CD4-positive, CD25-positive, alpha-beta regulatory T cell (primary cell): Measurements from ENCODE around the gene RGS12. TPM values are rescaled to one million over a fixed set of nuclear protein-coding genes. Genes with fewer than 3 reads are reported as not detected.
"Not testable (repeated sequence)": the region's sequence is repeated elsewhere in the genome, so short reads cannot be mapped to it uniquely, and the experiment has no call there.

ENCODE experiments used
- ATAC-seq, 2 donors: fragments of 150-1000 bp; cut with Tn5 transposase; one replicate each; pipeline ENCODE4 v1.10.0; 2021; ENCODE audit warnings: low read depth in 2 of 2, moderate number of reproducible peaks in 2 of 2, moderate library complexity in 1 of 2
- DNase-seq, 3 donors: peaks; one replicate each; pipeline versions ENCODE4 v3.0.0 to v3.0.0-alpha.2; 2012 to 2022; ENCODE audit warnings: mixed read lengths in 1 of 3
- H3K27ac ChIP-seq: one replicate; pipeline ENCODE4 v1.7.0; 2013; ENCODE audit warnings: mild to moderate bottlenecking, low read length; ENCODE audit not compliant: insufficient read depth, poor library complexity, severe bottlenecking
- H3K27me3 ChIP-seq: one replicate; pipeline ENCODE4 v1.7.0; 2013; ENCODE audit warnings: low read length; ENCODE audit not compliant: control insufficient read depth, insufficient read depth
- H3K36me3 ChIP-seq: one replicate; pipeline ENCODE4 v1.7.0; 2013; ENCODE audit warnings: mild to moderate bottlenecking, low read length, moderate library complexity; ENCODE audit not compliant: control insufficient read depth, insufficient read depth
- H3K4me1 ChIP-seq: 2 replicates; pipeline ENCODE4 v1.7.0; 2013; ENCODE audit warnings: mild to moderate bottlenecking, low read length; ENCODE audit not compliant: insufficient read depth, control insufficient read depth, poor library complexity, severe bottlenecking
- H3K4me3 ChIP-seq: one replicate; pipeline ENCODE4 v1.7.0; 2013; ENCODE audit warnings: low read depth, mild to moderate bottlenecking, low read length, moderate library complexity
- H3K9me3 ChIP-seq, 2 experiments: 1 replicate in 1 of 2; 2 replicates in 1 of 2; pipeline ENCODE4 v1.7.0; 2013; ENCODE audit warnings: low read length in 2 of 2, mild to moderate bottlenecking in 1 of 2, moderate library complexity in 1 of 2; ENCODE audit not compliant: control insufficient read depth in 2 of 2
- H3K27ac Mint-ChIP-seq, 3 donors: one replicate each; pipeline ENCODE4 v1.8.0; 2020 to 2022; ENCODE audit warnings: mild to moderate bottlenecking in 3 of 3, mixed read lengths in 3 of 3, moderate library complexity in 2 of 3
- H3K27me3 Mint-ChIP-seq: one replicate; pipeline ENCODE4 v1.8.0; 2022; ENCODE audit warnings: mild to moderate bottlenecking, mixed read lengths
- H3K36me3 Mint-ChIP-seq: one replicate; pipeline ENCODE4 v1.8.0; 2020; ENCODE audit warnings: mixed read lengths
- H3K4me1 Mint-ChIP-seq, 4 donors: one replicate each; pipeline ENCODE4 v1.8.0; 2020 to 2022; ENCODE audit warnings: mixed read lengths in 4 of 4, mild to moderate bottlenecking in 1 of 4
- H3K4me3 Mint-ChIP-seq, 4 donors: one replicate each; pipeline ENCODE4 v1.8.0; 2020 to 2022; ENCODE audit warnings: mild to moderate bottlenecking in 4 of 4, mixed read lengths in 4 of 4, moderate library complexity in 3 of 4
- H3K9me3 Mint-ChIP-seq, 7 donors: one replicate each; pipeline ENCODE4 v1.8.0; 2020 to 2022; ENCODE audit warnings: mixed read lengths in 7 of 7, mild to moderate bottlenecking in 3 of 7, moderate library complexity in 2 of 7
- polyA plus RNA-seq, 4 donors: library from polyadenylated mRNA; unstranded; fragments of 300-500 nt; fragmentation: Illumina TruSeq; gene quantifications; one replicate each; pipeline ENCODE4 v1.2.3, GENCODE V29; 2021
- total RNA-seq: library from RNA; stranded (reverse); gene quantifications from one replicate; pipeline ENCODE4 v1.2.3, GENCODE V29; 2022

RGS12 gene
- total and polyA plus RNA-seq, 5 donors from 2014 or later: 3.7 to 27.6 (median 6.6) TPM

GRCh38 chr4:3300882-3301281, 8.1 kb downstream of the RGS12 start:
- Mint-ChIP-seq H3K4me1 (peaks cover 14 to 93% (median 48%) of the 10 kb centered on the region in 4 donors), H3K27ac (peak overlapping the region in 2 of 3 donors; percentile 98 to 99), H3K4me3 (peak overlapping the region in 3 of 4 donors; percentile 86 to 94 (median 87))
- not testable (repeated sequence) for H3K9me3 ChIP-seq, H3K4me3 ChIP-seq, H3K9me3 Mint-ChIP-seq, H3K36me3 ChIP-seq, H3K36me3 Mint-ChIP-seq, ATAC-seq, H3K27me3 ChIP-seq, H3K27me3 Mint-ChIP-seq, H3K27ac ChIP-seq, DNase-seq
- peaks cover 49% of the 10 kb centered on the region for H3K4me1 ChIP-seq

- Mint-ChIP-seq H3K27ac (peak overlapping the region; percentile 12 to 99 (median 98)), H3K4me3 (peak overlapping the region; percentile 70 to 94 (median 86)), H3K36me3 (peaks cover 6% of the 10 kb centered on the region), H3K27me3 (peaks cover 6% of the 10 kb centered on the region), H3K4me1 (peaks cover 14 to 93% (median 50%) of the 10 kb centered on the region in 4 donors), H3K9me3 (peaks cover 0 to 1% (median 0%) of the 10 kb centered on the region in 7 donors)
- peak in 1 of 3 donors; percentile 34 for DNase-seq
- H3K4me3 ChIP-seq: peak overlapping the region; percentile 53
- H3K36me3 ChIP-seq: no peaks in the 10 kb centered on the region
- peaks cover 52% of the 10 kb centered on the region for H3K4me1 ChIP-seq
- ATAC-seq: no peak
- no peaks in the 10 kb centered on the region for H3K9me3 ChIP-seq
- H3K27ac ChIP-seq: peak overlapping the region; percentile 68
- H3K27me3 ChIP-seq: no peaks in the 10 kb centered on the region
Observed at GRCh38 chr4:3301450-3302172, 8.8 kb downstream of the RGS12 start.

DNA sequence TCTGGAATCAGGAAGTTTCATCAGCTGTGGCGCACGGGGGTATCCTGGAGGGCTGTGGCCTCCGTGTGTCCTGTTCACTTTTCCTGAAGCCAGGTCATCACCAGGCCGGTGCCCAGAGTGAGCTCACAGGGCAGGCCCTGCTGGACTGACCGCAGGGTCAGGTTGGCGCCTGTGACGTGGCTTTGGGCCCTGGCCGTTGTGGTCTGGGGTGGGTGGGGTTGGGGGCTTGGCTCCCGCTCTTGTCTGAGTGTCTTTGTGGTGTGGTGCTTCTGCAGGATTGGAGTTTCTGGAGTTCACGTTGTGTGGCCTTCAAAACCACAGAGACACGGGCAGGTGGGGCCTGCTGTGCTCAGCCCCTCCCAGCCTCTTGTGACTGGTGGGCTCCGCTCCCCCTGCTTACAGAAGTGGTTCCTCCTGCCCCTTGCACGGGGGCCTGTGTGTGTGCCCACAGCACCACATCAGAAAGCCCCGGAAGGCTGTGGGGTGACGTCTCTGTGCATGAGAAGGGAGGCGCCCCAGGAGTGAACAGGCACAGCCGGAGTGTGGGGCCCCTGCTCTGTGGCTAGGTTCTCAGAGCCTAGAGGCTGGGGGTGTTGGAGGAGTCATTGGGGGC, 9.5 kb downstream of the RGS12 start:
- Histone ChIP-seq H3K27ac (peak overlapping the region; percentile 68), H3K27me3 (no peaks in the 10 kb centered on the region), H3K4me1 (peaks cover 52% of the 10 kb centered on the region), H3K4me3 (peak overlapping the region; percentile 53), H3K9me3 (no peaks in the 10 kb centered on the region), H3K36me3 (no peaks in the 10 kb centered on the region)
- peak; percentile 93 to 95 for ATAC-seq
- peaks cover 6% of the 10 kb centered on the region for H3K27me3 Mint-ChIP-seq
- H3K4me1 Mint-ChIP-seq: peaks cover 14 to 94% (median 50%) of the 10 kb centered on the region in 4 donors
- H3K27ac Mint-ChIP-seq: peak overlapping the region; percentile 98 to 99 (median 98)
- H3K9me3 Mint-ChIP-seq: peaks cover 0 to 1% (median 0%) of the 10 kb centered on the region in 7 donors
- peaks cover 5% of the 10 kb centered on the region for H3K36me3 Mint-ChIP-seq
- peak; percentile 80 to 93 (median 89) for DNase-seq
- H3K4me3 Mint-ChIP-seq: peak overlapping the region; percentile 86 to 94 (median 89)

- Mint-ChIP-seq H3K9me3 (no peaks in the 10 kb centered on the region), H3K27ac (peak overlapping the region; percentile 98 to 99 (median 98)), H3K36me3 (no peaks in the 10 kb centered on the region), H3K4me1 (peaks cover 14 to 97% (median 51%) of the 10 kb centered on the region in 4 donors), H3K27me3 (peaks cover 6% of the 10 kb centered on the region), H3K4me3 (peak overlapping the region; percentile 86 to 94 (median 89))
- Histone ChIP-seq H3K27ac (peak overlapping the region; percentile 68), H3K27me3 (no peaks in the 10 kb centered on the region), H3K9me3 (no peaks in the 10 kb centered on the region), H3K36me3 (no peaks in the 10 kb centered on the region), H3K4me3 (peak overlapping the region; percentile 45), H3K4me1 (peaks cover 52% of the 10 kb centered on the region)
- DNase-seq: peak in 1 of 3 donors; percentile 50
- peak in 1 of 2 donors; percentile 4 for ATAC-seq
Observed at GRCh38 chr4:3302786-3303564, 10.2 kb downstream of the RGS12 start.

GRCh38 chr4:3303565-3303824, 10.7 kb downstream of the RGS12 start:
- peaks cover 14 to 98% (median 51%) of the 10 kb centered on the region in 4 donors for H3K4me1 Mint-ChIP-seq
- H3K36me3 ChIP-seq: no peaks in the 10 kb centered on the region

DNA sequence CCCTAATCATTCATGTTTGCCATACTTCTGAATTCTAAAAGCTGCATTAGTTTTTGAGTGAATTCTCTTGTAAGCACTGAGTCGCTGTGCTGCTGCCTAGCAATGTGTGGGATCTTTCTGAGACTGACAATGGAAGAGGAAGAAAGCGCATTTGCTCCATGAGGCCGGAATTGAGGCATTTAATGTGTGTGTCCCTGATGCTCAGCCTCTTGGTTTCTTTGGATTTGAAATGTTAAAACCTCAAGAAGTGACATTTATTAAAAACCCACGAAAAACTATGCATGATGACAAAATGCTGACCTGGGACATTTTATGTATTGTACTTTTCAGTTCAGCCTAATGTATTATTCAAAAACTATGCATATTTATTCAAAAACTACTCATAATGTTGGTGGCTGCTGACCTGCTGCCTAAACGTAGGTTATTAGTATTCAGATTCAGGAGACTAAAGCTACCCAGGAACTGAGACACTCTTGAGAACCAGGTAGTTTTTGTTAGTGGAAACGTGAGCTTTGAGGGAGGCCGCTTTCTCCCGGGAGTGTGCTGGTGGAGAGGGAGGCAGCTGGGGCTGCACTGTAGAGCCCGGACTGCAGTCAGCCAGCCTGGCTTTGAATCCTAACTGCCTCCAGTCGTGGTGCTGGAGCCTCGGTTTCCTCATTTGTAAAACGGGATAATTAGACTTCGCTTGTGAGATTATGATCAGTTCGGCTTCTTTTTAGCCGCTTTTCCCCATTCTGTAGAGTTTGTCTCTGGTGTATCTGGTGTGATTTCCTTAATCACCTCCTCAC, 11.3 kb downstream of the RGS12 start:
- H3K4me1 ChIP-seq: peaks cover 52% of the 10 kb centered on the region
- H3K4me3 ChIP-seq: no peak overlapping the region
- Mint-ChIP-seq H3K9me3 (no peaks in the 10 kb centered on the region), H3K4me1 (peaks cover 14 to 93% (median 46%) of the 10 kb centered on the region in 4 donors), H3K27ac (peak overlapping the region; percentile 60 to 99 (median 98)), H3K36me3 (no peaks in the 10 kb centered on the region), H3K4me3 (peak overlapping the region; percentile 86 to 94 (median 89)), H3K27me3 (peaks cover 6% of the 10 kb centered on the region)
- DNase-seq (no peak), ATAC-seq (no peak)
- no peaks in the 10 kb centered on the region for H3K9me3 ChIP-seq
- H3K36me3 ChIP-seq: no peaks in the 10 kb centered on the region
- peak overlapping the region; percentile 34 for H3K27ac ChIP-seq
- no peaks in the 10 kb centered on the region for H3K27me3 ChIP-seq

More at GRCh38 chr4:3303565-3303824, 10.7 kb downstream of the RGS12 start:
- Histone ChIP-seq H3K4me1 (peaks cover 52% of the 10 kb centered on the region), H3K27ac (peak overlapping the region; percentile 68), H3K9me3 (no peaks in the 10 kb centered on the region), H3K4me3 (peak overlapping the region; percentile 45), H3K27me3 (no peaks in the 10 kb centered on the region)
- peak overlapping the region; percentile 60 to 99 (median 98) for H3K27ac Mint-ChIP-seq
- no peak for DNase-seq
- no peak for ATAC-seq
- H3K27me3 Mint-ChIP-seq: peaks cover 6% of the 10 kb centered on the region
- peak overlapping the region; percentile 86 to 94 (median 89) for H3K4me3 Mint-ChIP-seq
- no peaks in the 10 kb centered on the region for H3K9me3 Mint-ChIP-seq
- H3K36me3 Mint-ChIP-seq: no peaks in the 10 kb centered on the region
